ENCODE data around the gene RBKS. TPM values are rescaled to one million over a fixed set of nuclear protein-coding genes. Genes with fewer than 3 reads are reported as not detected.

The RBKS gene
- total and polyA plus RNA-seq, 2 of the 13 experiments (the other 11 are each of a cell fraction or from before 2014, with no cell fraction given), result 7.7 to 8.3 TPM

DNA sequence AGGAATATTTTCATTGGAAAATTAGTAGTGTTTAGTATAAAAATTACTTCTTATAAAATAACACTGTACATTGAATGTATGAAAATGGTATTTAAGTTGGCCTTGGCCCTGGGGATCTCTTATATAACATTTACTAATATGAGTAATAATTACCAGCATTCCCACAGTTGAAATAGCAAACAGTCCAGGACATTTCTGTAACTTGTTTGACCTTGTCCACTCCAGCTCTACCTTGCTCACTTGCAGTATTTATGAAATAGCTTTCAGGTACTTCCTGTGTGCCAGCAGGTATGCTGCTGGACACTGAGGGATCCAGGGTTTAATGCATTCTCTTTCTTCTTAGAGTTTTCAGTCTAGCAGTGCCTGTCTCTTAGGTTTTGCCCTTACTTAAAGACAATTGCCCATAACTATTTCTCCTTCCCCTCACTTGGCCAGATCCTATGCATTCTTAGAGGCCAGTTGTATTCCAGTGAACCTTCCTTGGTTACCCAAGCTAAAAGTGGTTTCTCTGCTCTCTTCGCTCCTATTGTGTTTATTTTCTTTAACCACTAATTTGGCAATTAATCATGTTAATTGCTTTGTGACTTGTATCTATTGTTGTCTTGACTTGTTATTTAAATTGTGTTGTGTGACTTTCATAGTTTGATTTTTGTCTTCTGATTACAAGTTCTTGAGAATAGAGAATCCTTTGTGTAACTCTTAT lies 26.3 kb upstream of the RBKS start (continued):
- TF ChIP-seq POLR2A (IDR thresholded peaks at IDR 0.05; ENCODE audit: insufficient read depth in 1 of 2, low read depth in 2 of 2, low read length in 2 of 2), result no peak
- TF ChIP-seq RCOR2 (CRISPR knock-in tag; IDR thresholded peaks at IDR 0.05), result no peak
- TF ChIP-seq, protein P1, sequence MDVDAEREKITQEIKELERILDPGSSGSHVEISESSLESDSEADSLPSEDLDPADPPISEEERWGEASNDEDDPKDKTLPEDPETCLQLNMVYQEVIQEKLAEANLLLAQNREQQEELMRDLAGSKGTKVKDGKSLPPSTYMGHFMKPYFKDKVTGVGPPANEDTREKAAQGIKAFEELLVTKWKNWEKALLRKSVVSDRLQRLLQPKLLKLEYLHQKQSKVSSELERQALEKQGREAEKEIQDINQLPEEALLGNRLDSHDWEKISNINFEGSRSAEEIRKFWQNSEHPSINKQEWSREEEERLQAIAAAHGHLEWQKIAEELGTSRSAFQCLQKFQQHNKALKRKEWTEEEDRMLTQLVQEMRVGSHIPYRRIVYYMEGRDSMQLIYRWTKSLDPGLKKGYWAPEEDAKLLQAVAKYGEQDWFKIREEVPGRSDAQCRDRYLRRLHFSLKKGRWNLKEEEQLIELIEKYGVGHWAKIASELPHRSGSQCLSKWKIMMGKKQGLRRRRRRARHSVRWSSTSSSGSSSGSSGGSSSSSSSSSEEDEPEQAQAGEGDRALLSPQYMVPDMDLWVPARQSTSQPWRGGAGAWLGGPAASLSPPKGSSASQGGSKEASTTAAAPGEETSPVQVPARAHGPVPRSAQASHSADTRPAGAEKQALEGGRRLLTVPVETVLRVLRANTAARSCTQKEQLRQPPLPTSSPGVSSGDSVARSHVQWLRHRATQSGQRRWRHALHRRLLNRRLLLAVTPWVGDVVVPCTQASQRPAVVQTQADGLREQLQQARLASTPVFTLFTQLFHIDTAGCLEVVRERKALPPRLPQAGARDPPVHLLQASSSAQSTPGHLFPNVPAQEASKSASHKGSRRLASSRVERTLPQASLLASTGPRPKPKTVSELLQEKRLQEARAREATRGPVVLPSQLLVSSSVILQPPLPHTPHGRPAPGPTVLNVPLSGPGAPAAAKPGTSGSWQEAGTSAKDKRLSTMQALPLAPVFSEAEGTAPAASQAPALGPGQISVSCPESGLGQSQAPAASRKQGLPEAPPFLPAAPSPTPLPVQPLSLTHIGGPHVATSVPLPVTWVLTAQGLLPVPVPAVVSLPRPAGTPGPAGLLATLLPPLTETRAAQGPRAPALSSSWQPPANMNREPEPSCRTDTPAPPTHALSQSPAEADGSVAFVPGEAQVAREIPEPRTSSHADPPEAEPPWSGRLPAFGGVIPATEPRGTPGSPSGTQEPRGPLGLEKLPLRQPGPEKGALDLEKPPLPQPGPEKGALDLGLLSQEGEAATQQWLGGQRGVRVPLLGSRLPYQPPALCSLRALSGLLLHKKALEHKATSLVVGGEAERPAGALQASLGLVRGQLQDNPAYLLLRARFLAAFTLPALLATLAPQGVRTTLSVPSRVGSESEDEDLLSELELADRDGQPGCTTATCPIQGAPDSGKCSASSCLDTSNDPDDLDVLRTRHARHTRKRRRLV (CRISPR knock-in tag; IDR thresholded peaks at IDR 0.05), result no peak
- TF ChIP-seq, protein P2, sequence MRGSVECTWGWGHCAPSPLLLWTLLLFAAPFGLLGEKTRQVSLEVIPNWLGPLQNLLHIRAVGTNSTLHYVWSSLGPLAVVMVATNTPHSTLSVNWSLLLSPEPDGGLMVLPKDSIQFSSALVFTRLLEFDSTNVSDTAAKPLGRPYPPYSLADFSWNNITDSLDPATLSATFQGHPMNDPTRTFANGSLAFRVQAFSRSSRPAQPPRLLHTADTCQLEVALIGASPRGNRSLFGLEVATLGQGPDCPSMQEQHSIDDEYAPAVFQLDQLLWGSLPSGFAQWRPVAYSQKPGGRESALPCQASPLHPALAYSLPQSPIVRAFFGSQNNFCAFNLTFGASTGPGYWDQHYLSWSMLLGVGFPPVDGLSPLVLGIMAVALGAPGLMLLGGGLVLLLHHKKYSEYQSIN (CRISPR knock-in tag; IDR thresholded peaks at IDR 0.05; ENCODE audit: borderline replicate concordance), result no peak
- TF ChIP-seq HNRNPL (IDR thresholded peaks at IDR 0.05; ENCODE audit: low read depth, low read length), result no peak
- 0 out of 2 replicates have a peak, but pooled peaks have one; percentile 36 for TF ChIP-seq ZFP82 (CRISPR knock-in tag; IDR thresholded peaks at IDR 0.05; ENCODE audit: borderline replicate concordance)
- TF ChIP-seq ZNF652 (CRISPR knock-in tag; IDR thresholded peaks at IDR 0.05; ENCODE audit: borderline replicate concordance, low read depth), result peak; percentile 10; the same call in 1 of the 2 replicates
- no peak for TF ChIP-seq XRCC5 (optimal IDR thresholded peaks at IDR 0.05; ENCODE audit: low read length)
- TF ChIP-seq ZNF282 (IDR thresholded peaks at IDR 0.05; ENCODE audit: partially characterized antibody), result no peak
- no peak for TF ChIP-seq ZNF761 (CRISPR knock-in tag; conservative IDR thresholded peaks at IDR 0.05)
- 0 out of 2 replicates have a peak, but pooled peaks have one; percentile 16 for TF ChIP-seq ZNF878 (CRISPR knock-in tag; IDR thresholded peaks at IDR 0.05)
- TF ChIP-seq, protein P3, sequence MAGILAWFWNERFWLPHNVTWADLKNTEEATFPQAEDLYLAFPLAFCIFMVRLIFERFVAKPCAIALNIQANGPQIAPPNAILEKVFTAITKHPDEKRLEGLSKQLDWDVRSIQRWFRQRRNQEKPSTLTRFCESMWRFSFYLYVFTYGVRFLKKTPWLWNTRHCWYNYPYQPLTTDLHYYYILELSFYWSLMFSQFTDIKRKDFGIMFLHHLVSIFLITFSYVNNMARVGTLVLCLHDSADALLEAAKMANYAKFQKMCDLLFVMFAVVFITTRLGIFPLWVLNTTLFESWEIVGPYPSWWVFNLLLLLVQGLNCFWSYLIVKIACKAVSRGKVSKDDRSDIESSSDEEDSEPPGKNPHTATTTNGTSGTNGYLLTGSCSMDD (CRISPR knock-in tag; IDR thresholded peaks at IDR 0.05), result no peak
- TF ChIP-seq ZNF775 (CRISPR knock-in tag; IDR thresholded peaks at IDR 0.05; ENCODE audit: borderline replicate concordance), result no peak
- TF ChIP-seq, protein P4, sequence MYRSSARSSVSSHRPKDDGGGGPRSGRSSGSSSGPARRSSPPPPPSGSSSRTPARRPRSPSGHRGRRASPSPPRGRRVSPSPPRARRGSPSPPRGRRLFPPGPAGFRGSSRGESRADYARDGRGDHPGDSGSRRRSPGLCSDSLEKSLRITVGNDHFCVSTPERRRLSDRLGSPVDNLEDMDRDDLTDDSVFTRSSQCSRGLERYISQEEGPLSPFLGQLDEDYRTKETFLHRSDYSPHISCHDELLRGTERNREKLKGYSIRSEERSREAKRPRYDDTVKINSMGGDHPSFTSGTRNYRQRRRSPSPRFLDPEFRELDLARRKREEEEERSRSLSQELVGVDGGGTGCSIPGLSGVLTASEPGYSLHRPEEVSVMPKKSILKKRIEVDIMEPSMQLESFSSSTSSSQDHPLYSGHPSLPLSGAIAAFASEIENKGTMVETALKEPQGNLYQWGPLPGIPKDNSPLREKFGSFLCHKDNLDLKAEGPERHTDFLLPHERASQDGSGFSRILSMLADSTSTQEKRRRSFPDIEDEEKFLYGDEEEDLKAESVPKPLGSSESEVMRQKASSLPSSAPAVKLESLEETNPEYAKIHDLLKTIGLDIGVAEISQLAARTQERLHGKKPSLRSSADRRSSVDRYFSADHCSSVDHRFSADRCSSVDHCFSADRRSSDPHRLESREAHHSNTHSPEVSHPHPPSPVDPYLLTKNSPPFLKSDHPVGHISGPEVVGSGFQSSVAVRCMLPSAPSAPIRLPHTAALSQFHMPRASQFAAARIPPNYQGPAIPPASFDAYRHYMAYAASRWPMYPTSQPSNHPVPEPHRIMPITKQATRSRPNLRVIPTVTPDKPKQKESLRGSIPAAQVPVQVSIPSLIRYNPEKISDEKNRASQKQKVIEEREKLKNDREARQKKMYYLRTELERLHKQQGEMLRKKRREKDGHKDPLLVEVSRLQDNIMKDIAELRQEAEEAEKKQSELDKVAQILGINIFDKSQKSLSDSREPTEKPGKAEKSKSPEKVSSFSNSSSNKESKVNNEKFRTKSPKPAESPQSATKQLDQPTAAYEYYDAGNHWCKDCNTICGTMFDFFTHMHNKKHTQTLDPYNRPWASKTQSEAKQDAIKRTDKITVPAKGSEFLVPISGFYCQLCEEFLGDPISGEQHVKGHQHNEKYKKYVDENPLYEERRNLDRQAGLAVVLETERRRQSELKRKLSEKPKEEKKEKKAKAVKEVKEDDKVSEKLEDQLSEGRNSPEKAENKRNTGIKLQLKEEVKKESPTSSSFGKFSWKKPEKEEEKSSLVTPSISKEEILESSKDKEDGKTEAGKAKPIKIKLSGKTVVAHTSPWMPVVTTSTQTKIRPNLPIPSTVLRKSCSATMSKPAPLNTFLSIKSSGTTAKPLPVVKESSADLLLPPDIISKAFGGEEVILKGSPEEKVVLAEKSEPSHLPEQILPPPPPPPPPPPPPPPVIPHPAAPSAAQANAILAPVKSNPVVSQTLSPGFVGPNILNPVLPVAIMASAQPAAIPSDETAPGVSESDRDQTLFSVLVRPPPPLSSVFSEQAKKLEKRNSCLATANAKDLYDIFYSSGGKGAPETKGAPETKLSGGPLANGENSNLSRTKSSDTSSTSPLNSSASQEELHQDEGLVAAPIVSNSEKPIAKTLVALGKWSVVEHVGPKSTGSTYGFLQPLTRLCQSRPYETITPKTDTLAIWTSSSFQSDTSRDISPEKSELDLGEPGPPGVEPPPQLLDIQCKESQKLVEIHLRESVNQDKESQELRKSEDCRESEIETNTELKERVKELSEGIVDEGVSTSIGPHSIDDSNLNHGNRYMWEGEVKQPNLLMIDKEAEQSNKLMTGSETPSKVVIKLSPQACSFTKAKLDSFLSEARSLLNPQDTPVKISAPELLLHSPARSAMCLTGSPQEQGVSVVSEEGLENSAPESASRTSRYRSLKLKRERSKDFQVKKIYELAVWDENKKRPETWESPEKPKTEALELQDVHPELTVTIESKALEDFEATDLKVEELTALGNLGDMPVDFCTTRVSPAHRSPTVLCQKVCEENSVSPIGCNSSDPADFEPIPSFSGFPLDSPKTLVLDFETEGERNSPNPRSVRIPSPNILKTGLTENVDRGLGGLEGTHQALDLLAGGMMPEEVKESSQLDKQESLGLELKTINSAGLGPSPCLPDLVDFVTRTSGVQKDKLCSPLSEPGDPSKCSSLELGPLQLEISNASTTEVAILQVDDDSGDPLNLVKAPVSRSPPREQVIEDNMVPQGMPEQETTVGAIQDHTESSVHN (CRISPR knock-in tag; IDR thresholded peaks at IDR 0.05), result no peak

All from HepG2 (cell line).